ENCODE data around the gene PCGF3. TPM values are rescaled to one million over a fixed set of nuclear protein-coding genes. Genes with fewer than 3 reads are reported as not detected.
"Not testable (repeated sequence)": the region's sequence is repeated elsewhere in the genome, so short reads cannot be mapped to it uniquely, and the experiment has no call there.

PCGF3 gene
- total RNA-seq, 1 donor from 2014 or later = 35.0 TPM

- H3K36me3 Mint-ChIP-seq (ENCODE audit: low read depth) = peaks cover 55% of the 10 kb centered on the region
- intact Hi-C loops (cut with micrococcal nuclease) = no loop called here
- no peak overlapping the region for H3K4me3 Mint-ChIP-seq (ENCODE audit: low read depth)
- H3K9me3 Mint-ChIP-seq = no peaks in the 10 kb centered on the region
- no peak overlapping the region for H3K27ac Mint-ChIP-seq
- no peak for DNase-seq (ENCODE audit: low spot score)
- H3K4me1 Mint-ChIP-seq (ENCODE audit: low read depth) = peaks cover 7% of the 10 kb centered on the region
- no peaks in the 10 kb centered on the region for H3K27me3 Mint-ChIP-seq (ENCODE audit: low read depth)
These were observed 62.4 kb downstream of the PCGF3 start for GRCh38 chr4:768076-768475.

DNA sequence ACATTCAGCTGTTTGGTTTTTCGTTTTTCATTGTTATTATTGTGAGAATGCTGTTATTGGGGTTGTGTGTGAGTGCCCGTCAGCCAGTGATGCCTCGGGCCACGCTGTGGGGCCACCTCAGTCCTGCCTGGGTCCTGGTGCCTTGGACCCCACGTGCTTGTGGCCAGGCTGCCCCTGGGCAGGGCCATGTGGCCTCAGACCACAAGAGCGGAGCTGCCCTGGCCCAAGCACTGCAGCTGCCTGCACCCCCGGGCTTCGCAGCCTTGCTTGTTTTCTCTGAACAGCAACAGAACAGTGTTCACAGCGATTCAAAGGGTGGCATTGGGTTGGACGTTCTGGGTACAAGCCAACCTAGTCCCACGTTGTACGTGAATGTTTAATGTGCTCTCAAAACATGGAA lies 63.4 kb downstream of the PCGF3 start:
- no peaks in the 10 kb centered on the region for H3K9me3 Mint-ChIP-seq
- no peak overlapping the region for H3K4me3 Mint-ChIP-seq (ENCODE audit: low read depth)
- H3K27me3 Mint-ChIP-seq (ENCODE audit: low read depth) = no peaks in the 10 kb centered on the region
- intact Hi-C loops (cut with micrococcal nuclease) = no loop called here
- DNase-seq (ENCODE audit: low spot score) = no peak
- H3K27ac Mint-ChIP-seq = no peak overlapping the region
- peaks cover 5% of the 10 kb centered on the region for H3K4me1 Mint-ChIP-seq (ENCODE audit: low read depth)
- peaks cover 50% of the 10 kb centered on the region for H3K36me3 Mint-ChIP-seq (ENCODE audit: low read depth)

DNA sequence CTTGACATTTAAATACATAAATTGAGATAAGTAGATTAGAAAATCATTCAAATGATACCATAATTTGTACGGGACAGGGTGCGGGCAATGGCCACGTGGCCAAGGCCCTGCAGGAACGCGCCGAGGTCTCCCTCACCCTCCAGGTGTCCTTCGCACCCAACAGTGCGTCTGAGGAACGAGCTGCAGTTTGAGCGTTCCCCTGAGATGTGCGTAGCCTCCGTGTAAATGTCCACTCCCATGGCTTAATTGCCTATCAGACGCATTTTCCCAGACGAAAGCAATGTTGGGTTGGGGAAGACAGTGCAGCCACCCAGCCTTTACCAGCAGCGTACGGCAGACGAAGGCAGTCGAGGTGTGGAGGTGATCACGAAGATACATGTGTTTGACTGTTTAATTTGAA lies 63.9 kb downstream of the PCGF3 start:
- DNase-seq (ENCODE audit: low spot score) = no peak
- H3K36me3 Mint-ChIP-seq (ENCODE audit: low read depth) = peaks cover 55% of the 10 kb centered on the region
- no peaks in the 10 kb centered on the region for H3K9me3 Mint-ChIP-seq
- no peak overlapping the region for H3K4me3 Mint-ChIP-seq (ENCODE audit: low read depth)
- no peak overlapping the region for H3K27ac Mint-ChIP-seq
- intact Hi-C loops (cut with micrococcal nuclease) = no loop called here
- no peaks in the 10 kb centered on the region for H3K27me3 Mint-ChIP-seq (ENCODE audit: low read depth)
- H3K4me1 Mint-ChIP-seq (ENCODE audit: low read depth) = peaks cover 8% of the 10 kb centered on the region

- Mint-ChIP-seq H3K4me1 (ENCODE audit: low read depth) (peaks cover 10% of the 10 kb centered on the region), H3K9me3 (no peaks in the 10 kb centered on the region), H3K4me3 (ENCODE audit: low read depth) (no peak overlapping the region), H3K27ac (no peak overlapping the region), H3K36me3 (ENCODE audit: low read depth) (peaks cover 55% of the 10 kb centered on the region), H3K27me3 (ENCODE audit: low read depth) (no peaks in the 10 kb centered on the region)
- no peak for DNase-seq (ENCODE audit: low spot score)
- intact Hi-C loops (cut with micrococcal nuclease) = no loop called here
These were observed 64.4 kb downstream of the PCGF3 start for GRCh38 chr4:770022-770421.

DNA sequence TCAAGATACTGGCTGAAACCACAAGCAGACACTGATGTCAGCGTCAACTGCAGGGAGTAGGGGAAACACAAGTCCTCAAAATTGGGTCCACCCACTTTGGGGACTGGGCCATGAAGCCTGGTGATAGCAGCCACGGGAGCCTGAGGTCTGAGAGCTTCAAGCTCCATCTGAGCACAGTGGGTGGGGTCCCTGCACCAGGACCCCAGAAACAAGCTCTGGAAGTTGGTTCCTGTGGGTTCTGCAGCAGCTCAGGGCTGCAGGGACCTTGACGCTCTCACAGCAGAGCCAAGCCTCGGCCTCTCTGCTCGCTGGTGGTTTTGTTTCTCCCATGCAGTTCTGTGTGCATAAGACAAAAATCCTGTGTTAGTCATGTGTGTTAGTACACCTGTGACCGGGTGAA lies 65.8 kb downstream of the PCGF3 start:
- no peak for DNase-seq (ENCODE audit: low spot score)
- Mint-ChIP-seq H3K27me3 (ENCODE audit: low read depth) (no peaks in the 10 kb centered on the region), H3K27ac (no peak overlapping the region), H3K36me3 (ENCODE audit: low read depth) (peaks cover 65% of the 10 kb centered on the region), H3K4me3 (ENCODE audit: low read depth) (no peak overlapping the region), H3K4me1 (ENCODE audit: low read depth) (peaks cover 15% of the 10 kb centered on the region), H3K9me3 (no peaks in the 10 kb centered on the region)
- intact Hi-C loops (cut with micrococcal nuclease) = no loop called here

- Mint-ChIP-seq H3K4me3 (ENCODE audit: low read depth) (no peak overlapping the region), H3K36me3 (ENCODE audit: low read depth) (peaks cover 65% of the 10 kb centered on the region), H3K27me3 (ENCODE audit: low read depth) (no peaks in the 10 kb centered on the region), H3K27ac (no peak overlapping the region), H3K4me1 (ENCODE audit: low read depth) (peaks cover 18% of the 10 kb centered on the region), H3K9me3 (no peaks in the 10 kb centered on the region)
- intact Hi-C loops (cut with micrococcal nuclease) = no loop called here
- no peak for DNase-seq (ENCODE audit: low spot score)
These were observed 66.5 kb downstream of the PCGF3 start for GRCh38 chr4:772118-772517.

DNA sequence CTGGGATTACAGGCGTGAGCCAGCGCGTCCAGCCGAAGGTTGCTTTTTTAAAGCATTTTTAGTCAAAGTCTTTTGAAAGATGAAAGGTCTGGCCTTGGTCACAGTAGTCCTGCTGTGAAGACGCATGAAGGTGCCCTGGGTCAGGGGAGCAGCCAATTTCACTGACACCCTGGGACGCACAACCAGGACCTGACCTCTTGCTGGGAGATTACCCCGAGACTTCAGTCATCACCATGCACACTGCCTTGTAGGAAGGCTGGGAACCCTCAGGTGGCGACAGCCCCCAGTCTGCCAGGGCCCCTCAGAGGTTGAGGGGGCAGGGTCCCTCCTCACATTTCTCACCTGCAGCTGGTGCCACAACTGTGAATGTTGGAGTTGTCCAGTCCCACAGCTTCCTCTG lies 67.1 kb downstream of the PCGF3 start:
- no peak for DNase-seq (ENCODE audit: low spot score)
- Mint-ChIP-seq H3K9me3 (no peaks in the 10 kb centered on the region), H3K4me3 (ENCODE audit: low read depth) (no peak overlapping the region), H3K27me3 (ENCODE audit: low read depth) (no peaks in the 10 kb centered on the region), H3K4me1 (ENCODE audit: low read depth) (peaks cover 24% of the 10 kb centered on the region), H3K27ac (no peak overlapping the region), H3K36me3 (ENCODE audit: low read depth) (peaks cover 66% of the 10 kb centered on the region)
- intact Hi-C loops (cut with micrococcal nuclease) = no loop called here

- Mint-ChIP-seq H3K9me3 (no peaks in the 10 kb centered on the region), H3K36me3 (ENCODE audit: low read depth) (peaks cover 70% of the 10 kb centered on the region), H3K27ac (no peak overlapping the region), H3K27me3 (ENCODE audit: low read depth) (no peaks in the 10 kb centered on the region), H3K4me1 (ENCODE audit: low read depth) (peaks cover 28% of the 10 kb centered on the region), H3K4me3 (ENCODE audit: low read depth) (no peak overlapping the region)
- intact Hi-C loops (cut with micrococcal nuclease) = no loop called here
- no peak for DNase-seq (ENCODE audit: low spot score)
These were observed 67.6 kb downstream of the PCGF3 start for GRCh38 chr4:773214-773613.

GRCh38 chr4:774419-775092 lies 68.9 kb downstream of the PCGF3 start:
- H3K9me3 Mint-ChIP-seq; H3K27me3 Mint-ChIP-seq (ENCODE audit: low read depth); H3K27ac Mint-ChIP-seq; H3K4me3 Mint-ChIP-seq (ENCODE audit: low read depth); intact Hi-C loops (cut with micrococcal nuclease); DNase-seq (ENCODE audit: low spot score): not testable (repeated sequence)
- Mint-ChIP-seq H3K4me1 (ENCODE audit: low read depth) (peaks cover 31% of the 10 kb centered on the region), H3K36me3 (ENCODE audit: low read depth) (peaks cover 77% of the 10 kb centered on the region)

DNA sequence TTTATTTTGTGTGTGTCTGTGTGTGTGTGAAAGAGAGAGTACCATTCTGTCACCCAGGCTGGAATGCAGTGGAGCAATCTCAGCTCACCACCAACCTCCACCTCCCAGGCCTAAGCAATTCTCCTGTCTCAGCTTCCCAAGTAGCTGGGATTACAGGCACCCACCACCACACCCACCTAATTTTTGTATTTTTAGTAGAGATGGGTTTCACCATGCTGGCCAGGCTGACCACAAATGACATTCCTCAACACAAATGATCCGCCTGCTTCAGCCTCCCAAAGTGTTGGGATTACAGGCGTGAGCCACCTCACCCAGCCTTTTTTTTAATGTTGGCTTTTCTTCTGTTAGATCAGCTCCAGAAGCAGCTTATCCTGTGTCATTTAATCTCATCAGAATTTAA lies 69.9 kb downstream of the PCGF3 start:
- peaks cover 36% of the 10 kb centered on the region for H3K4me1 Mint-ChIP-seq (ENCODE audit: low read depth)
- H3K36me3 Mint-ChIP-seq (ENCODE audit: low read depth) = peaks cover 77% of the 10 kb centered on the region
- H3K4me3 Mint-ChIP-seq (ENCODE audit: low read depth); H3K9me3 Mint-ChIP-seq; intact Hi-C loops (cut with micrococcal nuclease); H3K27me3 Mint-ChIP-seq (ENCODE audit: low read depth); H3K27ac Mint-ChIP-seq; DNase-seq (ENCODE audit: low spot score): not testable (repeated sequence)

DNA sequence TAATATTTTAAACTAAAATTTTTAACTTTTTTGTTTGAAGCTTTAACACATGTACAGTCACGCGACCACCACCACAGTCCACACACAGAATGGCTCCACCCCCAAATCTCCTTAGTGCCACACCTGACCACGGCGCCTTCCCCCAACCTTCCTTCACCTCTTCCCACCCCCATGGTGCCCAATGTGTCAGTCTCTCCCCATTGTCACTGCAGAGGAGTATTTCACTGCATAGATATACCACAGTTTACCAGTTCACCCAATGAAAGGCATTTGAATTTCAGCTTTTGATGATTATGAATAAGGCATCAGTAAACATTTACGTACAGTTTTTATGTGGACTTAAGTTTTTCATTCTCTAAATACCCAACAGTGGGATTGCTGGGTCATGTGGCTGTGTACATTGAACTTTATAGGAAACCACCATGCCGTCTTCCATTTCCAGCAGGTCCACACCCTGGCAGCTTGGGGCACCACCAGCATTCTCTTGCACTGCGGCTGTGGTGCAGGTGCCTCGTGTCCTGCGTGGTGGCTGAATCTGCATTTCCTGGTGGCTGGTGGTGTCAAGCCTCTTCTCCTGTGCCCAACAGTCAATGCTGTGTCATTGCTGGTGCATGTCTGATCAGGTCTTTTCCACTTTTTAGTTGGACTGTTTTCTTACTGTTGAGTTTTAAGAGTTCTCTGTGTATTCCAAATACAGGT lies 71.3 kb downstream of the PCGF3 start:
- H3K36me3 Mint-ChIP-seq (ENCODE audit: low read depth) = peaks cover 76% of the 10 kb centered on the region
- H3K4me3 Mint-ChIP-seq (ENCODE audit: low read depth) = no peak overlapping the region
- no peaks in the 10 kb centered on the region for H3K27me3 Mint-ChIP-seq (ENCODE audit: low read depth)
- H3K4me1 Mint-ChIP-seq (ENCODE audit: low read depth) = peaks cover 39% of the 10 kb centered on the region
- intact Hi-C loops (cut with micrococcal nuclease) = no loop called here
- no peak overlapping the region for H3K27ac Mint-ChIP-seq
- no peak for DNase-seq (ENCODE audit: low spot score)
- H3K9me3 Mint-ChIP-seq = no peaks in the 10 kb centered on the region

GRCh38 chr4:777520-778262 lies 72.1 kb downstream of the PCGF3 start:
- Mint-ChIP-seq H3K36me3 (ENCODE audit: low read depth) (peaks cover 70% of the 10 kb centered on the region), H3K9me3 (no peaks in the 10 kb centered on the region), H3K4me1 (ENCODE audit: low read depth) (peaks cover 45% of the 10 kb centered on the region), H3K27me3 (ENCODE audit: low read depth) (no peaks in the 10 kb centered on the region), H3K27ac (no peak overlapping the region), H3K4me3 (ENCODE audit: low read depth) (no peak overlapping the region)
- DNase-seq (ENCODE audit: low spot score) = no peak
- intact Hi-C loops (cut with micrococcal nuclease) = no loop called here

- H3K4me1 Mint-ChIP-seq (ENCODE audit: low read depth) = peaks cover 46% of the 10 kb centered on the region
- DNase-seq (ENCODE audit: low spot score) = no peak
- H3K36me3 Mint-ChIP-seq (ENCODE audit: low read depth) = peaks cover 60% of the 10 kb centered on the region
- H3K9me3 Mint-ChIP-seq = no peaks in the 10 kb centered on the region
- H3K4me3 Mint-ChIP-seq (ENCODE audit: low read depth) = peak overlapping the region; percentile 85
- H3K27me3 Mint-ChIP-seq (ENCODE audit: low read depth) = peaks cover 4% of the 10 kb centered on the region
- intact Hi-C loops (cut with micrococcal nuclease) = no loop called here
- peak overlapping the region; percentile 60 for H3K27ac Mint-ChIP-seq
These were observed 73.9 kb downstream of the PCGF3 start for GRCh38 chr4:779555-779954.
